K562 (cell line): ENCODE data around the gene TCF23. TPM values are rescaled to one million over a fixed set of nuclear protein-coding genes. Genes with fewer than 3 reads are reported as not detected.

Experiments
- IRF9 ChIP-seq: fragments of 450-650 bp; IDR thresholded peaks from 2 replicates; pipeline ENCODE4 v1.6.1; 2016; ENCODE audit warnings: missing biosample characterization, missing genetic modification characterization
- RERE ChIP-seq: sonication (generic); formaldehyde crosslinking; IDR thresholded peaks from 2 replicates; pipeline ENCODE4 v1.8.0; 2023; ENCODE audit warnings: missing genetic modification reagents, mild to moderate bottlenecking, borderline replicate concordance
- SETDB1 ChIP-seq: IDR thresholded peaks from one replicate; pipeline ENCODE4 v1.6.1; 2012; ENCODE audit warnings: low read length, control low read depth, inconsistent platforms
- SREBF1 ChIP-seq: fragments of 150-350 bp; IDR thresholded peaks from 2 replicates; pipeline ENCODE4 v1.6.1; 2014; ENCODE audit warnings: antibody characterized with exemption, low read depth, low read length, borderline replicate concordance
- THAP12 ChIP-seq: fragments of 250-450 bp; sonication (Bioruptor Pico); IDR thresholded peaks from 2 replicates; pipeline ENCODE4 v1.9.0; 2021; ENCODE audit warnings: mild to moderate bottlenecking, inconsistent platforms
- ZNF436 ChIP-seq: fragments of 250-450, 450-650 bp; sonication (Bioruptor Pico); formaldehyde crosslinking; IDR thresholded peaks from 2 replicates; pipeline ENCODE4 v1.7.0; 2020; ENCODE audit warnings: mild to moderate bottlenecking
- ZNF780A ChIP-seq: fragments of 250-450 bp; sonication (Bioruptor Pico); IDR thresholded peaks from 2 replicates; pipeline ENCODE4 v1.5.0; 2021; ENCODE audit warnings: mild to moderate bottlenecking
- ZNF830 ChIP-seq: fragments of 250-450 bp; sonication (Bioruptor Pico); IDR thresholded peaks from 2 replicates; pipeline ENCODE4 v1.5.0; 2021; ENCODE audit warnings: mild to moderate bottlenecking
- polyA plus RNA-seq, 8 experiments: library from polyadenylated mRNA; depleted of rRNA in 4 of 8; stranded (reverse) in 5 of 8; unstranded in 3 of 8; fragments of >200 nt; fragmentation: Nextera tagmentation in 2 of 8; fragmentation: Illumina TruSeq in 1 of 8; extraction: Ambion mirVana in 2 of 8; extraction: Trizol in 1 of 8; gene quantifications; 2 replicates each; pipeline versions ENCODE4 v1.2.1 to v1.2.3, GENCODE V29; 2011 to 2014; ENCODE audit warnings: inconsistent platforms in 1 of 8, missing spikeins in 1 of 8
- total RNA-seq, 7 experiments: library from RNA; depleted of rRNA in 6 of 7; stranded (reverse); fragments of >200 nt in 6 of 7; fragmentation: Illumina TruSeq in 2 of 7; extraction: Trizol in 2 of 7; gene quantifications; 2 replicates each; pipeline versions ENCODE4 v1.2.1 to v1.2.3, GENCODE V29; 2011 to 2021; ENCODE audit warnings: low replicate concordance in 1 of 7
- TF ChIP-seq, protein P1 (sequence below): fragments of 250-450 bp; sonication (Bioruptor Pico); IDR thresholded peaks from 2 replicates; pipeline ENCODE4 v1.5.0; 2021
- TF ChIP-seq, protein P2 (sequence below): fragments of 450-650 bp; IDR thresholded peaks from one replicate; pipeline ENCODE4 v1.6.1; 2018; ENCODE audit warnings: mild to moderate bottlenecking, moderate library complexity; ENCODE audit not compliant: partially characterized antibody
- TF ChIP-seq, protein P3 (sequence below): fragments of 250-450 bp; sonication (Bioruptor Pico); IDR thresholded peaks from 2 replicates; pipeline ENCODE4 v1.4.0; 2020; ENCODE audit warnings: mild to moderate bottlenecking

TCF23 gene
- total and polyA plus RNA-seq, 9 of the 15 experiments (the other 6 are each of a cell fraction or from before 2014, with no cell fraction given) = 0.07 TPM; not detected in 8

- TF ChIP-seq, protein P1, sequence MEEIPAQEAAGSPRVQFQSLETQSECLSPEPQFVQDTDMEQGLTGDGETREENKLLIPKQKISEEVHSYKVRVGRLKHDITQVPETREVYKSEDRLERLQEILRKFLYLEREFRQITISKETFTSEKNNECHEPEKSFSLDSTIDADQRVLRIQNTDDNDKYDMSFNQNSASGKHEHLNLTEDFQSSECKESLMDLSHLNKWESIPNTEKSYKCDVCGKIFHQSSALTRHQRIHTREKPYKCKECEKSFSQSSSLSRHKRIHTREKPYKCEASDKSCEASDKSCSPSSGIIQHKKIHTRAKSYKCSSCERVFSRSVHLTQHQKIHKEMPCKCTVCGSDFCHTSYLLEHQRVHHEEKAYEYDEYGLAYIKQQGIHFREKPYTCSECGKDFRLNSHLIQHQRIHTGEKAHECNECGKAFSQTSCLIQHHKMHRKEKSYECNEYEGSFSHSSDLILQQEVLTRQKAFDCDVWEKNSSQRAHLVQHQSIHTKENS (CRISPR knock-in tag) = no peak
- TF ChIP-seq ZNF830 (CRISPR knock-in tag) (no peak), RERE (CRISPR knock-in tag) (0 out of 2 replicates have a peak, but pooled peaks have one; percentile 86), THAP12 (CRISPR knock-in tag) (peak; percentile 72), ZNF780A (CRISPR knock-in tag) (no peak), SREBF1 (no peak), SETDB1 (no peak), IRF9 (tag) (no peak), ZNF436 (CRISPR knock-in tag) (no peak)
- TF ChIP-seq, protein P2, sequence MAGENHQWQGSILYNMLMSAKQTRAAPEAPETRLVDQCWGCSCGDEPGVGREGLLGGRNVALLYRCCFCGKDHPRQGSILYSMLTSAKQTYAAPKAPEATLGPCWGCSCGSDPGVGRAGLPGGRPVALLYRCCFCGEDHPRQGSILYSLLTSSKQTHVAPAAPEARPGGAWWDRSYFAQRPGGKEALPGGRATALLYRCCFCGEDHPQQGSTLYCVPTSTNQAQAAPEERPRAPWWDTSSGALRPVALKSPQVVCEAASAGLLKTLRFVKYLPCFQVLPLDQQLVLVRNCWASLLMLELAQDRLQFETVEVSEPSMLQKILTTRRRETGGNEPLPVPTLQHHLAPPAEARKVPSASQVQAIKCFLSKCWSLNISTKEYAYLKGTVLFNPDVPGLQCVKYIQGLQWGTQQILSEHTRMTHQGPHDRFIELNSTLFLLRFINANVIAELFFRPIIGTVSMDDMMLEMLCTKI = no peak
- TF ChIP-seq, protein P3, sequence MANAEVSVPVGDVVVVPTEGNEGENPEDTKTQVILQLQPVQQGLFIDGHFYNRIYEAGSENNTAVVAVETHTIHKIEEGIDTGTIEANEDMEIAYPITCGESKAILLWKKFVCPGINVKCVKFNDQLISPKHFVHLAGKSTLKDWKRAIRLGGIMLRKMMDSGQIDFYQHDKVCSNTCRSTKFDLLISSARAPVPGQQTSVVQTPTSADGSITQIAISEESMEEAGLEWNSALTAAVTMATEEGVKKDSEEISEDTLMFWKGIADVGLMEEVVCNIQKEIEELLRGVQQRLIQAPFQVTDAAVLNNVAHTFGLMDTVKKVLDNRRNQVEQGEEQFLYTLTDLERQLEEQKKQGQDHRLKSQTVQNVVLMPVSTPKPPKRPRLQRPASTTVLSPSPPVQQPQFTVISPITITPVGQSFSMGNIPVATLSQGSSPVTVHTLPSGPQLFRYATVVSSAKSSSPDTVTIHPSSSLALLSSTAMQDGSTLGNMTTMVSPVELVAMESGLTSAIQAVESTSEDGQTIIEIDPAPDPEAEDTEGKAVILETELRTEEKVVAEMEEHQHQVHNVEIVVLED (CRISPR knock-in tag) = peak; percentile 34
Measured at GRCh38 chr2:27133905-27134780, 14.7 kb upstream of the TCF23 start, which contains the start of gene PREB (continued).
